Measurements from ENCODE around the gene GRK5. TPM values are rescaled to one million over a fixed set of nuclear protein-coding genes. Genes with fewer than 3 reads are reported as not detected.

GRK5 gene
- total RNA-seq, 1 experiment from 2014 or later, result 1.2 TPM

DNA sequence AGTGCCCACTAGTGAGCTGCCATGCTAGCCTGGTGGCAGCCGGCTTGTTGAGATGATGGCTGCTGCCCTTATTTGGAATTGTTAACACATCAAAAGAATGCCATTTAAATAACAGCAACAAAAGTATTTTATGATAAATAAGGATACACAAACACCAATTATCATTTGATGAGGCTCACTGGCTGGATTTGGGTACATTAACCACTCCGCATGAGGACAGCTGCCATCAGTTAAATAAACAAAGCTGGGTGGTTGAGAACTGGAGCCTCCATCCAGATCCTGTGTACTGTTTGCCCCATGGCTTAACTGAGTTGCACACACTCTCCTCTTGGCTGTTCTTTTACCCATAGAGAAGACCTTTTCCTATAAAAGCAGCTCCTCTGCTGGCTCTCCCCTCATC, 231.3 kb downstream of the GRK5 start:
- Histone ChIP-seq H4K8ac (replicated peaks; ENCODE audit: insufficient read length, low read depth, low read length) (no peak overlapping the region), H3K23me2 (ENCODE audit: insufficient read length, low read depth, low read length, poor library complexity, severe bottlenecking) (peaks cover 4% of the 10 kb centered on the region), H3K4ac (ENCODE audit: low read depth, low read length) (no peak overlapping the region), H2AFZ (ENCODE audit: low read length) (no peak overlapping the region), H4K20me1 (ENCODE audit: control insufficient read depth, insufficient read depth, insufficient read length) (no peaks in the 10 kb centered on the region), H2BK15ac (ENCODE audit: low read depth, low read length) (no peak overlapping the region), H2BK120ac (ENCODE audit: low read depth, low read length, poor library complexity, severe bottlenecking) (no peak overlapping the region), H4K5ac (ENCODE audit: insufficient read length, low read depth, low read length) (no peak overlapping the region), H3K9ac (ENCODE audit: extremely low read depth, insufficient read length, low read length) (no peak overlapping the region), H3K14ac (ENCODE audit: insufficient read depth, low read length) (no peak overlapping the region), H2BK12ac (ENCODE audit: insufficient read length, low read depth, low read length) (no peak overlapping the region), H2BK5ac (ENCODE audit: insufficient read length, low read length) (no peak overlapping the region), H3K27ac (ENCODE audit: insufficient read length, low read depth, low read length) (no peak overlapping the region), H4K91ac (ENCODE audit: insufficient read length, low read depth, low read length) (no peak overlapping the region), H3K23ac (ENCODE audit: insufficient read length, low read depth, low read length) (no peak overlapping the region), H3T11ph (ENCODE audit: low read length) (no peak overlapping the region), H3K18ac (ENCODE audit: insufficient read length, low read depth, low read length) (no peak overlapping the region), H3K27me3 (ENCODE audit: insufficient read depth, low read length) (no peaks in the 10 kb centered on the region; the same call in 1 of the 2 replicates), H3K4me2 (ENCODE audit: insufficient read depth, insufficient read length, low read length) (no peak overlapping the region), H3K4me1 (ENCODE audit: insufficient read depth, low read length) (no peaks in the 10 kb centered on the region), H3K79me1 (ENCODE audit: insufficient read depth, low read depth, low read length, poor library complexity, severe bottlenecking) (no peaks in the 10 kb centered on the region), H3K56ac (ENCODE audit: insufficient read length, low read depth, low read length) (no peak overlapping the region), H2AK5ac (ENCODE audit: insufficient read length, low read length) (no peak overlapping the region), H3K79me2 (ENCODE audit: insufficient read depth, low read length) (no peaks in the 10 kb centered on the region; the same call in 1 of the 2 replicates), H3K9me3 (ENCODE audit: control insufficient read depth, low read depth, low read length) (no peaks in the 10 kb centered on the region), H2BK20ac (ENCODE audit: low read depth, low read length, poor library complexity, severe bottlenecking) (no peak overlapping the region)
- WGBS (ENCODE audit: extremely low coverage, insufficient read length, low lambda C conversion rate), result no CpG with 5 or more reads among the region's 2 CpGs
- Mint-ChIP-seq H3K4me3 (no peak overlapping the region), H3K9me3 (peaks cover 22 to 27% of the 10 kb centered on the region in 2 experiments), H3K4me1 (0 out of 4 replicates have a peak, but pooled peaks cover 0 to 3% of the 10 kb centered on the region in 2 experiments), H3K27ac (no peak overlapping the region), H3K27me3 (ENCODE audit: low read depth) (peaks cover 17% of the 10 kb centered on the region), H3K36me3 (ENCODE audit: insufficient read depth in 1 of 3, low read depth in 3 of 3) (peaks cover 14 to 21% (median 20%) of the 10 kb centered on the region in 3 experiments)
- DNase-seq, result no peak
- no peak for TF ChIP-seq CTCF (conservative IDR thresholded peaks at IDR 0.05)

All from H9 (cell line).